ENCODE results near the gene NCAM1.

DNA sequence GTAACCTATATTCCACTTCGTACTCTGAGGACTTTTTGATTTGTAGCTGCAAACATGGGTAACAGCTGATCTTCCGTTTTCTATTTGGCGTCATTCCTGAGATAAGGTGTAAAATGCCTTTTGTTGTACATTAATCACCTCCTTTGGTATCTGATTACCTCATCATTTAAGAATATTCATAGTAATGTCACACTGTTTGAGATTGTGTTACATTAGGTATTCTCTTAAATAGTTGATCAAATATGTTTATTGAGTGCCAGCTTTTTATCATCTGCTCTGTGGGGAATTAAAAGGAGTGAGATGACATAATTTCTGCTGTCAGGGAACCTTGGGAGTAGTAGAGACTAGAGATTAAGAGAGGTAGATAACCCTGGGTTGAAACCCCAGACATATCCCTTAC is 5.9 kb downstream of the NCAM1 start:
- TF ChIP-seq, protein P1, sequence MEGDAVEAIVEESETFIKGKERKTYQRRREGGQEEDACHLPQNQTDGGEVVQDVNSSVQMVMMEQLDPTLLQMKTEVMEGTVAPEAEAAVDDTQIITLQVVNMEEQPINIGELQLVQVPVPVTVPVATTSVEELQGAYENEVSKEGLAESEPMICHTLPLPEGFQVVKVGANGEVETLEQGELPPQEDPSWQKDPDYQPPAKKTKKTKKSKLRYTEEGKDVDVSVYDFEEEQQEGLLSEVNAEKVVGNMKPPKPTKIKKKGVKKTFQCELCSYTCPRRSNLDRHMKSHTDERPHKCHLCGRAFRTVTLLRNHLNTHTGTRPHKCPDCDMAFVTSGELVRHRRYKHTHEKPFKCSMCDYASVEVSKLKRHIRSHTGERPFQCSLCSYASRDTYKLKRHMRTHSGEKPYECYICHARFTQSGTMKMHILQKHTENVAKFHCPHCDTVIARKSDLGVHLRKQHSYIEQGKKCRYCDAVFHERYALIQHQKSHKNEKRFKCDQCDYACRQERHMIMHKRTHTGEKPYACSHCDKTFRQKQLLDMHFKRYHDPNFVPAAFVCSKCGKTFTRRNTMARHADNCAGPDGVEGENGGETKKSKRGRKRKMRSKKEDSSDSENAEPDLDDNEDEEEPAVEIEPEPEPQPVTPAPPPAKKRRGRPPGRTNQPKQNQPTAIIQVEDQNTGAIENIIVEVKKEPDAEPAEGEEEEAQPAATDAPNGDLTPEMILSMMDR (IDR thresholded peaks at IDR 0.05; ENCODE audit: insufficient read depth, low read length), result no peak
- no peak for TF ChIP-seq POLR2AphosphoS5 (IDR thresholded peaks at IDR 0.05; ENCODE audit: low read depth)
- TF ChIP-seq, protein P2, sequence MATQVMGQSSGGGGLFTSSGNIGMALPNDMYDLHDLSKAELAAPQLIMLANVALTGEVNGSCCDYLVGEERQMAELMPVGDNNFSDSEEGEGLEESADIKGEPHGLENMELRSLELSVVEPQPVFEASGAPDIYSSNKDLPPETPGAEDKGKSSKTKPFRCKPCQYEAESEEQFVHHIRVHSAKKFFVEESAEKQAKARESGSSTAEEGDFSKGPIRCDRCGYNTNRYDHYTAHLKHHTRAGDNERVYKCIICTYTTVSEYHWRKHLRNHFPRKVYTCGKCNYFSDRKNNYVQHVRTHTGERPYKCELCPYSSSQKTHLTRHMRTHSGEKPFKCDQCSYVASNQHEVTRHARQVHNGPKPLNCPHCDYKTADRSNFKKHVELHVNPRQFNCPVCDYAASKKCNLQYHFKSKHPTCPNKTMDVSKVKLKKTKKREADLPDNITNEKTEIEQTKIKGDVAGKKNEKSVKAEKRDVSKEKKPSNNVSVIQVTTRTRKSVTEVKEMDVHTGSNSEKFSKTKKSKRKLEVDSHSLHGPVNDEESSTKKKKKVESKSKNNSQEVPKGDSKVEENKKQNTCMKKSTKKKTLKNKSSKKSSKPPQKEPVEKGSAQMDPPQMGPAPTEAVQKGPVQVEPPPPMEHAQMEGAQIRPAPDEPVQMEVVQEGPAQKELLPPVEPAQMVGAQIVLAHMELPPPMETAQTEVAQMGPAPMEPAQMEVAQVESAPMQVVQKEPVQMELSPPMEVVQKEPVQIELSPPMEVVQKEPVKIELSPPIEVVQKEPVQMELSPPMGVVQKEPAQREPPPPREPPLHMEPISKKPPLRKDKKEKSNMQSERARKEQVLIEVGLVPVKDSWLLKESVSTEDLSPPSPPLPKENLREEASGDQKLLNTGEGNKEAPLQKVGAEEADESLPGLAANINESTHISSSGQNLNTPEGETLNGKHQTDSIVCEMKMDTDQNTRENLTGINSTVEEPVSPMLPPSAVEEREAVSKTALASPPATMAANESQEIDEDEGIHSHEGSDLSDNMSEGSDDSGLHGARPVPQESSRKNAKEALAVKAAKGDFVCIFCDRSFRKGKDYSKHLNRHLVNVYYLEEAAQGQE (IDR thresholded peaks at IDR 0.05; ENCODE audit: insufficient replicate concordance, low read depth), result no peak
- no peak for TF ChIP-seq SPI1 (IDR thresholded peaks at IDR 0.05; ENCODE audit: borderline replicate concordance, low read depth)
- TF ChIP-seq GABPA (IDR thresholded peaks at IDR 0.05; ENCODE audit: low read depth), result no peak

Data from HL-60 (cell line).